ENCODE data around the gene SYS1. TPM values are rescaled to one million over a fixed set of nuclear protein-coding genes. Genes with fewer than 3 reads are reported as not detected.

SYS1 gene
- polyA plus RNA-seq, 1 donor from 2014 or later: 16.1 TPM

- Histone ChIP-seq H3K9me2 (ENCODE audit: insufficient read depth, low read length) (no peaks in the 10 kb centered on the region), H3K27ac (ENCODE audit: low read length) (no peak overlapping the region), H3K4me3 (ENCODE audit: low read length) (no peak overlapping the region), H3K79me2 (replicated peaks; ENCODE audit: insufficient read depth, low read length) (no peaks in the 10 kb centered on the region), H3K36me3 (ENCODE audit: insufficient read depth, low read length) (no peaks in the 10 kb centered on the region), H3K27me3 (ENCODE audit: insufficient read depth, low read depth, low read length) (no peaks in the 10 kb centered on the region), H2AFZ (ENCODE audit: low read depth, low read length) (no peak overlapping the region), H4K20me1 (ENCODE audit: insufficient read depth) (no peaks in the 10 kb centered on the region), H3F3A (ENCODE audit: insufficient read depth, low read length, poor library complexity, severe bottlenecking) (no peaks in the 10 kb centered on the region), H3K9me3 (ENCODE audit: low read length) (no peaks in the 10 kb centered on the region), H3K9ac (ENCODE audit: low read length) (no peak overlapping the region), H3K4me2 (ENCODE audit: low read length) (no peak overlapping the region)
- TF ChIP-seq RAD21 (conservative IDR thresholded peaks at IDR 0.05) (no peak), POLR2AphosphoS5 (IDR thresholded peaks at IDR 0.05) (no peak), REST (IDR thresholded peaks at IDR 0.05; ENCODE audit: borderline replicate concordance) (no peak), EZH2 (IDR thresholded peaks at IDR 0.05; ENCODE audit: borderline replicate concordance, insufficient read depth, low read length, poor library complexity, severe bottlenecking) (no peak), MXI1 (conservative IDR thresholded peaks at IDR 0.05; ENCODE audit: poor library complexity, severe bottlenecking) (no peak), CTCF (IDR thresholded peaks at IDR 0.05; ENCODE audit: poor library complexity, severe bottlenecking) (no peak), EP300 (conservative IDR thresholded peaks at IDR 0.05; ENCODE audit: poor library complexity, severe bottlenecking) (no peak), SMC3 (conservative IDR thresholded peaks at IDR 0.05; ENCODE audit: poor library complexity) (no peak), TAF1 (IDR thresholded peaks at IDR 0.05; ENCODE audit: low read depth) (no peak)
These were observed 8.3 kb upstream of the SYS1 start for GRCh38 chr20:45354423-45355208.

GRCh38 chr20:45355209-45356084 is 7.5 kb upstream of the SYS1 start:
- H3K4me2 ChIP-seq (ENCODE audit: low read length): no peak overlapping the region
- H3K27ac ChIP-seq (ENCODE audit: low read length): no peak overlapping the region
- H3K27me3 ChIP-seq (ENCODE audit: insufficient read depth, low read depth, low read length): no peaks in the 10 kb centered on the region
- H4K20me1 ChIP-seq (ENCODE audit: insufficient read depth): no peaks in the 10 kb centered on the region
- H3K4me3 ChIP-seq (ENCODE audit: low read length): no peak overlapping the region
- H3K36me3 ChIP-seq (ENCODE audit: insufficient read depth, low read length): no peaks in the 10 kb centered on the region
- H2AFZ ChIP-seq (ENCODE audit: low read depth, low read length): no peak overlapping the region
- H3K79me2 ChIP-seq (replicated peaks; ENCODE audit: insufficient read depth, low read length): no peaks in the 10 kb centered on the region
- no peaks in the 10 kb centered on the region for H3K9me2 ChIP-seq (ENCODE audit: insufficient read depth, low read length)
- H3K9ac ChIP-seq (ENCODE audit: low read length): no peak overlapping the region
- no peaks in the 10 kb centered on the region for H3F3A ChIP-seq (ENCODE audit: insufficient read depth, low read length, poor library complexity, severe bottlenecking)
- TF ChIP-seq EZH2 (IDR thresholded peaks at IDR 0.05; ENCODE audit: borderline replicate concordance, insufficient read depth, low read length, poor library complexity, severe bottlenecking) (no peak), SMC3 (conservative IDR thresholded peaks at IDR 0.05; ENCODE audit: poor library complexity) (no peak), RAD21 (conservative IDR thresholded peaks at IDR 0.05) (no peak), EP300 (conservative IDR thresholded peaks at IDR 0.05; ENCODE audit: poor library complexity, severe bottlenecking) (no peak), MXI1 (conservative IDR thresholded peaks at IDR 0.05; ENCODE audit: poor library complexity, severe bottlenecking) (no peak), TAF1 (IDR thresholded peaks at IDR 0.05; ENCODE audit: low read depth) (no peak), POLR2AphosphoS5 (IDR thresholded peaks at IDR 0.05) (no peak), REST (IDR thresholded peaks at IDR 0.05; ENCODE audit: borderline replicate concordance) (no peak), CTCF (IDR thresholded peaks at IDR 0.05; ENCODE audit: poor library complexity, severe bottlenecking) (no peak)
- no peaks in the 10 kb centered on the region for H3K9me3 ChIP-seq (ENCODE audit: low read length)

Measured in neural cell (in vitro differentiated cells).